IMR-90 (cell line): ENCODE results near the gene WBP2. TPM values are rescaled to one million over a fixed set of nuclear protein-coding genes. Genes with fewer than 3 reads are reported as not detected.

Experiments
- ATAC-seq: fragments of 200-7000 bp; cut with Tn5 transposase; 2 replicates; pipeline ENCODE4 v1.9.1; 2020; ENCODE audit warnings: low read depth, mild to moderate bottlenecking, moderate library complexity
- BruUV-seq: library from RNA; stranded (reverse); fragments of 400-500 nt; replicated peaks from 2 replicates; lab custom pipeline; 2021; lab: Mats Ljungman, UMichigan
- CTCF ChIA-PET: fragments of 300-600 bp; formaldehyde crosslinking; extraction: SDS; loops from one replicate; lab custom pipeline; 2021; ENCODE audit warnings: antibody characterized with exemption; lab: Yijun Ruan, JAX
- POLR2A ChIA-PET: fragments of 300-600 bp; sonication (Branson Sonifier 250); formaldehyde crosslinking; loops from one replicate; lab custom pipeline; 2022; ENCODE audit warnings: antibody characterized with exemption; ENCODE audit not compliant: unreplicated experiment; lab: Charles Lee
- DNase-seq: peaks from one replicate; pipeline ENCODE4 v3.0.0; 2013
- H2AFZ ChIP-seq: replicated peaks from 2 replicates; pipeline ENCODE3; 2013; ENCODE audit warnings: low read length, mild to moderate bottlenecking; ENCODE audit not compliant: poor library complexity
- H2AK5ac ChIP-seq: 2 replicates; pipeline ENCODE4 v1.6.1; 2013; ENCODE audit warnings: low read depth, low read length, inconsistent platforms
- H2AK9ac ChIP-seq: replicated peaks from 2 replicates; pipeline ENCODE3; 2013; ENCODE audit warnings: mild to moderate bottlenecking, low read depth, low read length, moderate library complexity; ENCODE audit not compliant: poor library complexity
- H2BK120ac ChIP-seq: 2 replicates; pipeline ENCODE4 v1.6.1; 2013; ENCODE audit warnings: low read depth, low read length, inconsistent platforms
- H2BK15ac ChIP-seq: 3 replicates; pipeline ENCODE4 v1.6.1; 2013; ENCODE audit warnings: low read depth, low read length, inconsistent platforms
- H2BK20ac ChIP-seq: 2 replicates; pipeline ENCODE4 v1.6.1; 2013; ENCODE audit warnings: low read depth, mild to moderate bottlenecking, inconsistent platforms, low read length, moderate library complexity
- H2BK5ac ChIP-seq: 2 replicates; pipeline ENCODE4 v1.6.1; 2013; ENCODE audit warnings: mild to moderate bottlenecking, low read depth, low read length, inconsistent platforms; ENCODE audit not compliant: poor library complexity, severe bottlenecking
- H3K14ac ChIP-seq: replicated peaks from 2 replicates; pipeline ENCODE4 v1.6.1; 2013; ENCODE audit warnings: low read depth, low read length, inconsistent platforms
- H3K18ac ChIP-seq: 2 replicates; pipeline ENCODE4 v1.6.1; 2013; ENCODE audit warnings: low read depth, low read length, control low read depth
- H3K23ac ChIP-seq: 2 replicates; pipeline ENCODE4 v1.6.1; 2013; ENCODE audit warnings: low read depth, low read length, inconsistent platforms
- H3K27ac ChIP-seq: 2 replicates; pipeline ENCODE4 v1.5.1; 2013; ENCODE audit warnings: mild to moderate bottlenecking, control low read depth, low read length; ENCODE audit not compliant: insufficient read depth
- H3K27me3 ChIP-seq: 2 replicates; pipeline ENCODE4 v1.6.1; 2013; ENCODE audit warnings: low read length; ENCODE audit not compliant: control insufficient read depth, insufficient read depth
- H3K36me3 ChIP-seq: 2 replicates; pipeline ENCODE4 v1.6.1; 2013; ENCODE audit warnings: low read length, mixed read lengths; ENCODE audit not compliant: control insufficient read depth, insufficient read depth
- H3K4ac ChIP-seq: 2 replicates; pipeline ENCODE4 v1.6.1; 2013; ENCODE audit warnings: low read depth, low read length, inconsistent platforms
- H3K4me1 ChIP-seq: 2 replicates; pipeline ENCODE4 v1.6.1; 2013; ENCODE audit warnings: low read length, mixed read lengths; ENCODE audit not compliant: control insufficient read depth, insufficient read depth
- H3K4me2 ChIP-seq: 2 replicates; pipeline ENCODE4 v1.6.1; 2013; ENCODE audit warnings: low read depth, mild to moderate bottlenecking, control low read depth, low read length, moderate library complexity
- H3K4me3 ChIP-seq: 2 replicates; pipeline ENCODE4 v1.5.1; 2013; ENCODE audit warnings: low read depth, mild to moderate bottlenecking, control low read depth, low read length, moderate library complexity; ENCODE audit not compliant: insufficient read depth
- H3K56ac ChIP-seq: 2 replicates; pipeline ENCODE4 v1.6.1; 2013; ENCODE audit warnings: low read length, inconsistent platforms; ENCODE audit not compliant: insufficient read depth; ENCODE audit errors: extremely low read depth
- H3K79me1 ChIP-seq, 2 experiments: 2 replicates each; pipeline ENCODE4 v1.6.1; 2013; ENCODE audit warnings: low read length in 2 of 2, inconsistent platforms in 1 of 2, low read depth in 1 of 2
- H3K9ac ChIP-seq: 2 replicates; pipeline ENCODE4 v1.6.1; 2013; ENCODE audit warnings: low read depth, low read length, control low read depth
- H3K9me1 ChIP-seq: 2 replicates; pipeline ENCODE4 v1.6.1; 2013; ENCODE audit warnings: low read length, inconsistent platforms; ENCODE audit not compliant: insufficient read depth
- H3K9me3 ChIP-seq: 2 replicates; pipeline ENCODE4 v1.6.1; 2013; ENCODE audit warnings: low read length; ENCODE audit not compliant: control insufficient read depth, insufficient read depth
- H4K20me1 ChIP-seq: 2 replicates; pipeline ENCODE4 v1.6.1; 2013; ENCODE audit warnings: low read length, inconsistent platforms; ENCODE audit not compliant: insufficient read depth
- H4K5ac ChIP-seq: 2 replicates; pipeline ENCODE4 v1.6.1; 2013; ENCODE audit warnings: mild to moderate bottlenecking, low read depth, low read length, control low read depth
- H4K8ac ChIP-seq, 2 experiments: 2 replicates each; pipeline ENCODE4 v1.6.1; 2013; ENCODE audit warnings: low read depth in 2 of 2, low read length in 2 of 2, control low read depth in 1 of 2, inconsistent platforms in 1 of 2
- H4K91ac ChIP-seq: 2 replicates; pipeline ENCODE4 v1.6.1; 2013; ENCODE audit warnings: low read depth, low read length, inconsistent platforms; ENCODE audit not compliant: insufficient read depth
- BHLHE40 ChIP-seq: fragments of 150-350 bp; IDR thresholded peaks from 2 replicates; pipeline ENCODE4 v1.6.1; 2016; ENCODE audit warnings: mild to moderate bottlenecking, low read depth, low read length
- CEBPB ChIP-seq: IDR thresholded peaks from 2 replicates; pipeline ENCODE4 v1.6.1; 2012; ENCODE audit warnings: low read depth, low read length, improper control_type of control experiment
- CHD1 ChIP-seq: IDR thresholded peaks from 2 replicates; pipeline ENCODE4 v1.6.1; 2012; ENCODE audit warnings: low read depth, low read length, improper control_type of control experiment
- CTCF ChIP-seq: conservative IDR thresholded peaks from 2 replicates; pipeline ENCODE4 v1.5.1; 2012; ENCODE audit warnings: mild to moderate bottlenecking, low read depth, low read length, improper control_type of control experiment
- ELK1 ChIP-seq: fragments of 150-350 bp; IDR thresholded peaks from 2 replicates; pipeline ENCODE4 v1.6.1; 2016; ENCODE audit warnings: low read depth, mild to moderate bottlenecking, low read length, moderate library complexity, borderline replicate concordance
- FOS ChIP-seq: fragments of 150-350 bp; IDR thresholded peaks from 2 replicates; pipeline ENCODE4 v1.6.1; 2016; ENCODE audit warnings: low read depth, low read length
- MAFK ChIP-seq: IDR thresholded peaks from 2 replicates; pipeline ENCODE4 v1.6.1; 2012; ENCODE audit warnings: low read depth, low read length, improper control_type of control experiment
- MAZ ChIP-seq: IDR thresholded peaks from 2 replicates; pipeline ENCODE4 v1.6.1; 2012; ENCODE audit warnings: low read depth, mild to moderate bottlenecking, low read length, improper control_type of control experiment, moderate library complexity, borderline replicate concordance
- MXI1 ChIP-seq: IDR thresholded peaks from 2 replicates; pipeline ENCODE4 v1.6.1; 2012; ENCODE audit warnings: low read depth, mild to moderate bottlenecking, low read length, moderate library complexity, borderline replicate concordance
- NFE2L2 ChIP-seq: fragments of 150-350 bp; IDR thresholded peaks from 2 replicates; pipeline ENCODE4 v1.6.1; 2016; ENCODE audit warnings: low read depth, mild to moderate bottlenecking, low read length
- POLR2A ChIP-seq: IDR thresholded peaks from 2 replicates; pipeline ENCODE4 v1.6.1; 2012; ENCODE audit warnings: mild to moderate bottlenecking, low read depth, low read length
- RAD21 ChIP-seq: IDR thresholded peaks from 2 replicates; pipeline ENCODE4 v1.6.1; 2012; ENCODE audit warnings: low read length, improper control_type of control experiment
- RCOR1 ChIP-seq: IDR thresholded peaks from 2 replicates; pipeline ENCODE4 v1.6.1; 2012; ENCODE audit warnings: mild to moderate bottlenecking, low read length, improper control_type of control experiment; ENCODE audit not compliant: insufficient replicate concordance
- RFX5 ChIP-seq: IDR thresholded peaks from 2 replicates; pipeline ENCODE4 v1.8.0; 2012; ENCODE audit warnings: low read depth, mild to moderate bottlenecking, low read length, moderate library complexity
- SMC3 ChIP-seq: fragments of 150-350 bp; IDR thresholded peaks from 2 replicates; pipeline ENCODE4 v1.6.1; 2016; ENCODE audit warnings: low read depth, mild to moderate bottlenecking, antibody characterized with exemption, low read length, moderate library complexity
- WGBS, 2 experiments: methylation state at CpG; one replicate each; pipeline versions ENCODE4 v1.1.5 to v1.1.7; 2013; ENCODE audit warnings: missing lambda C conversion rate in 2 of 2; ENCODE audit not compliant: insufficient read length in 1 of 2; ENCODE audit errors: extremely low coverage in 2 of 2; 5-methylcytosine and 5-hydroxymethylcytosine counted together
- dilution Hi-C: fragments of 300-500 bp; cut with HindIII; formaldehyde crosslinking; loops from one replicate; pipeline ENCODE4 v1.14.3; 2018; ENCODE audit warnings: low sequenced_read_pairs; ENCODE audit not compliant: unreplicated experiment
- in situ Hi-C: fragments of 300-500 bp; cut with MboI; formaldehyde crosslinking; loops from 3 replicates; pipeline ENCODE4 v1.14.3; 2019; ENCODE audit warnings: low sequenced_read_pairs, inconsistent platforms, mixed read lengths
- intact Hi-C: fragments of 100-400 bp; cut with micrococcal nuclease; formaldehyde crosslinking; loops from 2 replicates; pipeline ENCODE4 v1.10.0; 2022
- polyA plus RNA-seq, 3 experiments: library from polyadenylated mRNA; depleted of rRNA; stranded (reverse); fragments of >200 nt; gene quantifications; 2 replicates each; pipeline ENCODE4 v1.2.3, GENCODE V29; 2012; ENCODE audit warnings: low replicate concordance in 1 of 3
- total RNA-seq: library from RNA; depleted of rRNA; stranded (reverse); fragments of >200 nt; gene quantifications from 2 replicates; pipeline ENCODE4 v1.2.3, GENCODE V29; 2012
- TF ChIP-seq, protein P1 (sequence below): fragments of 150-350 bp; IDR thresholded peaks from 2 replicates; pipeline ENCODE4 v1.6.1; 2017; ENCODE audit warnings: mild to moderate bottlenecking, antibody characterized with exemption, low read length, low read depth

WBP2 gene
- total and polyA plus RNA-seq, 2 of the 4 experiments (the other 2 are of a cell fraction) = 9.0 to 35.5 TPM

- Histone ChIP-seq H3K9me1 (no peaks in the 10 kb centered on the region), H2BK20ac (no peak overlapping the region), H3K4me3 (no peak overlapping the region), H2AK5ac (no peak overlapping the region), H3K27me3 (no peaks in the 10 kb centered on the region), H3K56ac (no peak overlapping the region), H3K4me2 (no peak overlapping the region), H3K79me1 (no peaks in the 10 kb centered on the region; a peak in 1 of 4 replicates), H4K8ac (no peak overlapping the region), H3K9ac (no peak overlapping the region), H3K9me3 (no peaks in the 10 kb centered on the region), H2BK5ac (no peak overlapping the region), H4K5ac (no peak overlapping the region), H2BK120ac (no peak overlapping the region), H3K36me3 (peaks cover 70% of the 10 kb centered on the region), H3K27ac (no peak overlapping the region), H2BK15ac (no peak overlapping the region), H3K4me1 (no peaks in the 10 kb centered on the region), H3K4ac (no peak overlapping the region), H4K20me1 (no peaks in the 10 kb centered on the region), H2AFZ (no peak overlapping the region), H3K23ac (no peak overlapping the region), H2AK9ac (no peak overlapping the region), H4K91ac (no peak overlapping the region), H3K18ac (no peak overlapping the region), H3K14ac (no peak overlapping the region)
- POLR2A ChIA-PET = no interaction called here
- no peak for ATAC-seq
- DNase-seq = no peak
- WGBS, 2 experiments = no CpG with 5 or more reads among the region's 7 CpGs
- dilution Hi-C loops = no loop called here
- CTCF ChIA-PET = no interaction called here
- BruUV-seq = no TSS peak
- TF ChIP-seq RFX5 (no peak), ELK1 (no peak), CEBPB (no peak), CHD1 (no peak), RCOR1 (no peak), BHLHE40 (no peak), NFE2L2 (no peak), RAD21 (no peak), MXI1 (no peak), MAFK (no peak), MAZ (no peak), POLR2A (no peak), SMC3 (no peak), CTCF (no peak), FOS (no peak)
- TF ChIP-seq, protein P1, sequence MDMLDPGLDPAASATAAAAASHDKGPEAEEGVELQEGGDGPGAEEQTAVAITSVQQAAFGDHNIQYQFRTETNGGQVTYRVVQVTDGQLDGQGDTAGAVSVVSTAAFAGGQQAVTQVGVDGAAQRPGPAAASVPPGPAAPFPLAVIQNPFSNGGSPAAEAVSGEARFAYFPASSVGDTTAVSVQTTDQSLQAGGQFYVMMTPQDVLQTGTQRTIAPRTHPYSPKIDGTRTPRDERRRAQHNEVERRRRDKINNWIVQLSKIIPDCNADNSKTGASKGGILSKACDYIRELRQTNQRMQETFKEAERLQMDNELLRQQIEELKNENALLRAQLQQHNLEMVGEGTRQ = no peak
- intact Hi-C loops = no loop called here
- in situ Hi-C loops = no loop called here
Measured at GRCh38 chr17:75821552-75821951, 33.6 kb downstream of the WBP2 start.
